ENCODE measurements around the gene IL1RAPL2. TPM values are rescaled to one million over a fixed set of nuclear protein-coding genes. Genes with fewer than 3 reads are reported as not detected.

Gene IL1RAPL2
- total RNA-seq, 1 experiment from 2014 or later: 1.6 TPM

DNA sequence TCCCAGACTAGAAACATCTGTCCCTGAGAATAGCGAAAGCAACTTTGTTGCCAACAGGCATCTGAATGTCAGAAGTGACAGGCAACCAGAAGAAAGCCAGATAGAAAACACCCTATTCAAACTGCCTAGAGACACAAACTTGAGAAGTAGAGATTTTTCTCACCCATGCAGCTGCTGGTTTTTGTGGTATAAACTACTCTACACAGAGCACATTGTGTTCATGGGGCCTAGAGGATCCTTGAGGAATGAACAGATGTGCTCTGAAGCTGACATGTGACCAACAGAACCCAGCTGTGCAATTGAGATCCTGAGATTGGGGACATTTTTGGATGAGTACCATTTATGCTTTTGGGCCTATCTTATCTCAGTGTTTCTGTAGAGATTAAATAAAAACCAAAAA, 1192.8 kb downstream of the IL1RAPL2 start:
- intact Hi-C loops (cut with micrococcal nuclease; ENCODE audit: unreplicated experiment): loop anchor here (10.0 kb wide), 1 partner anchor 54 kb away; no protein-coding TSS in a partner anchor
- no peak overlapping the region for H3K27ac ChIP-seq
- no peaks in the 10 kb centered on the region for H3K36me3 ChIP-seq (ENCODE audit: low read depth)
- no peak overlapping the region for H3K4me2 ChIP-seq
- CTCF ChIA-PET: no interaction called here
- no peaks in the 10 kb centered on the region for H3K79me2 ChIP-seq (ENCODE audit: low read depth)
- H3K9me2 ChIP-seq (ENCODE audit: insufficient read depth): no peaks in the 10 kb centered on the region
- H3K4me3 ChIP-seq: no peak overlapping the region
- DNase-seq: no peak
- H3K4me1 ChIP-seq (replicated peaks; ENCODE audit: insufficient read depth): no peaks in the 10 kb centered on the region
- no peaks in the 10 kb centered on the region for H3F3A ChIP-seq (ENCODE audit: insufficient read depth, low read depth)
- H3K27me3 ChIP-seq (ENCODE audit: insufficient read depth, low read depth): no peaks in the 10 kb centered on the region
- no peaks in the 10 kb centered on the region for H3K9me3 ChIP-seq (ENCODE audit: insufficient read depth, low read depth)
- POLR2A ChIA-PET (ENCODE audit: unreplicated experiment): no interaction called here
- H4K20me1 ChIP-seq (ENCODE audit: insufficient read depth): no peaks in the 10 kb centered on the region
- BruUV-seq (replicated peaks): no TSS peak
- no peak overlapping the region for H2AFZ ChIP-seq
- TF ChIP-seq, protein P1, sequence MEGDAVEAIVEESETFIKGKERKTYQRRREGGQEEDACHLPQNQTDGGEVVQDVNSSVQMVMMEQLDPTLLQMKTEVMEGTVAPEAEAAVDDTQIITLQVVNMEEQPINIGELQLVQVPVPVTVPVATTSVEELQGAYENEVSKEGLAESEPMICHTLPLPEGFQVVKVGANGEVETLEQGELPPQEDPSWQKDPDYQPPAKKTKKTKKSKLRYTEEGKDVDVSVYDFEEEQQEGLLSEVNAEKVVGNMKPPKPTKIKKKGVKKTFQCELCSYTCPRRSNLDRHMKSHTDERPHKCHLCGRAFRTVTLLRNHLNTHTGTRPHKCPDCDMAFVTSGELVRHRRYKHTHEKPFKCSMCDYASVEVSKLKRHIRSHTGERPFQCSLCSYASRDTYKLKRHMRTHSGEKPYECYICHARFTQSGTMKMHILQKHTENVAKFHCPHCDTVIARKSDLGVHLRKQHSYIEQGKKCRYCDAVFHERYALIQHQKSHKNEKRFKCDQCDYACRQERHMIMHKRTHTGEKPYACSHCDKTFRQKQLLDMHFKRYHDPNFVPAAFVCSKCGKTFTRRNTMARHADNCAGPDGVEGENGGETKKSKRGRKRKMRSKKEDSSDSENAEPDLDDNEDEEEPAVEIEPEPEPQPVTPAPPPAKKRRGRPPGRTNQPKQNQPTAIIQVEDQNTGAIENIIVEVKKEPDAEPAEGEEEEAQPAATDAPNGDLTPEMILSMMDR (conservative IDR thresholded peaks at IDR 0.05): no peak
- TF ChIP-seq EZH2 (IDR thresholded peaks at IDR 0.05; ENCODE audit: low read depth): no peak

DNA sequence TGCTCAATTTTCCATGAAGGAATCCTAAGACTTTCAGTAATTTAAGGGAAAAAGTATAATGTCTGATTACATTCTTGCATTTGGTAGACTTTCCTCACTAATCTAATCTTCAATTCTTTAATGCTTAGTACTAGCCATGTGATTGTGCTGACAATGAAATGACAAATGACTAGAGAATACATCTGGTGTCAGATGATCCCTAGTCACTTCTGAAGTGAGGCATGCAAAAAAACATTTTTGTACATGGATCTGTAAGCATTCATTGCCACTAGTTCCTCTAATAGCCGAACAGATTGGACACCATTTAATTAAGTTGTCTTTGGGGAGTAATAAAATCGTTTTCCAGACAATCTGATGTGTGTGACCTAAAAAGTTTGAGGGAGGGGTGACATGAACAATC, 1193.6 kb downstream of the IL1RAPL2 start:
- H3K9me2 ChIP-seq (ENCODE audit: insufficient read depth): no peaks in the 10 kb centered on the region
- ChIA-PET POLR2A (ENCODE audit: unreplicated experiment) (no interaction called here), CTCF (no interaction called here)
- no peaks in the 10 kb centered on the region for H3K36me3 ChIP-seq (ENCODE audit: low read depth)
- H4K20me1 ChIP-seq (ENCODE audit: insufficient read depth): no peaks in the 10 kb centered on the region
- no TSS peak for BruUV-seq (replicated peaks)
- no peak overlapping the region for H3K4me2 ChIP-seq
- no peak overlapping the region for H3K4me3 ChIP-seq
- H3K27me3 ChIP-seq (ENCODE audit: insufficient read depth, low read depth): no peaks in the 10 kb centered on the region
- no peak for DNase-seq
- H2AFZ ChIP-seq: no peak overlapping the region
- no peaks in the 10 kb centered on the region for H3K9me3 ChIP-seq (ENCODE audit: insufficient read depth, low read depth)
- intact Hi-C loops (cut with micrococcal nuclease; ENCODE audit: unreplicated experiment): loop anchor here (10.0 kb wide), 1 partner anchor 55 kb away; no protein-coding TSS in a partner anchor
- H3F3A ChIP-seq (ENCODE audit: insufficient read depth, low read depth): no peaks in the 10 kb centered on the region
- H3K27ac ChIP-seq: no peak overlapping the region
- H3K79me2 ChIP-seq (ENCODE audit: low read depth): no peaks in the 10 kb centered on the region
- no peaks in the 10 kb centered on the region for H3K4me1 ChIP-seq (replicated peaks; ENCODE audit: insufficient read depth)
- TF ChIP-seq EZH2 (IDR thresholded peaks at IDR 0.05; ENCODE audit: low read depth): no peak
- TF ChIP-seq, protein P1 (conservative IDR thresholded peaks at IDR 0.05): no peak

DNA sequence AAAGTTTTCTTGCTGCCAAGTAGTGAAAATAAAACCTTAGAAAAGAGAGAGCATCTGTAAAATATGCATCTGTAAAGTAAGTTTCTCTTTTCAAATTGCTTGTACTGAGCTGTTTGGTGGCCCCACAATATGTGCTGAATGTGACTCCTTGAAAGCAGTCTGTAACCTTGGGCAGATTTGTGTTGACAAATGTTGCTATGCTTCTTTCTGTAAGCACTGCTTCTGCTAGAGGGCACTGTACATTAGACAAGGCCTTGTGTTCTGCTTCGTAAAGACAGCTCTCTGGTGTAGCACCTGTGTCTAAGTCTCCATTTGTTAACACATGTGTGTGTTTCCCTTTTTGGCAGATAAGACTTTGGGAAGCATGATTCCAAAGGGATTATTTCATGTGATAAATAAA, 1199.7 kb downstream of the IL1RAPL2 start:
- H3K9me2 ChIP-seq (ENCODE audit: insufficient read depth): no peaks in the 10 kb centered on the region
- no peak overlapping the region for H2AFZ ChIP-seq
- ChIA-PET POLR2A (ENCODE audit: unreplicated experiment) (no interaction called here), CTCF (interaction anchor here (1.5 kb wide), 1 partner anchor 64 kb away, joined by 3 read pairs; no protein-coding TSS in a partner anchor)
- no peaks in the 10 kb centered on the region for H3K4me1 ChIP-seq (replicated peaks; ENCODE audit: insufficient read depth)
- no peak overlapping the region for H3K4me3 ChIP-seq
- no peaks in the 10 kb centered on the region for H3K9me3 ChIP-seq (ENCODE audit: insufficient read depth, low read depth)
- intact Hi-C loops (cut with micrococcal nuclease; ENCODE audit: unreplicated experiment): no loop called here
- no peaks in the 10 kb centered on the region for H3K27me3 ChIP-seq (ENCODE audit: insufficient read depth, low read depth)
- H3K36me3 ChIP-seq (ENCODE audit: low read depth): no peaks in the 10 kb centered on the region
- no peak for DNase-seq
- no peaks in the 10 kb centered on the region for H4K20me1 ChIP-seq (ENCODE audit: insufficient read depth)
- TF ChIP-seq EZH2 (IDR thresholded peaks at IDR 0.05; ENCODE audit: low read depth): no peak
- TF ChIP-seq, protein P1 (conservative IDR thresholded peaks at IDR 0.05): no peak
- BruUV-seq (replicated peaks): no TSS peak
- H3K27ac ChIP-seq: no peak overlapping the region
- no peaks in the 10 kb centered on the region for H3F3A ChIP-seq (ENCODE audit: insufficient read depth, low read depth)
- no peaks in the 10 kb centered on the region for H3K79me2 ChIP-seq (ENCODE audit: low read depth)
- H3K4me2 ChIP-seq: no peak overlapping the region

Data from PC-9 (cell line).